SHP77 (cell line): ENCODE results near the gene GGT7.
"Not testable (repeated sequence)": the region's sequence is repeated elsewhere in the genome, so short reads cannot be mapped to it uniquely, and the experiment has no call there.

Source experiments
- DNase-seq, 2 experiments: peaks; one replicate each; lab custom pipeline; 2025; lab: John Stamatoyannopoulos, UW

The GGT7 gene

GRCh38 chr20:34883087-34883688 is 10.5 kb upstream of the GGT7 start:
- no peak for DNase-seq

GRCh38 chr20:34881689-34882088 is 9.0 kb upstream of the GGT7 start:
- DNase-seq, result no peak

GRCh38 chr20:34880971-34881370 is 8.3 kb upstream of the GGT7 start:
- not testable (repeated sequence) for DNase-seq

GRCh38 chr20:34880215-34880850 is 7.7 kb upstream of the GGT7 start:
- DNase-seq, result no peak

- DNase-seq, result peak in 1 of 2 experiments; percentile 69
Measured at GRCh38 chr20:34876406-34877282, 4.0 kb upstream of the GGT7 start, which contains the start of gene ACSS2. Gene ACSS2 (plus strand): TSS chr20:34876612. CDS start chr20:34876646, 34 bp downstream.

GRCh38 chr20:34875642-34876405 is 3.2 kb upstream of the GGT7 start:
- peak; percentile 96 to 97 for DNase-seq

- peak; percentile 84 to 85 for DNase-seq
Measured at GRCh38 chr20:34874094-34874654, 1.5 kb upstream of the GGT7 start.

- no peak for DNase-seq
Measured at GRCh38 chr20:34873583-34874093, 982 bp upstream of the GGT7 start.

GRCh38 chr20:34871966-34872621 is 562 bp downstream of the GGT7 start:
- no peak for DNase-seq

GRCh38 chr20:34871320-34871926 is 1.2 kb downstream of the GGT7 start:
- DNase-seq, result peak in 1 of 2 experiments; percentile 26

GRCh38 chr20:34864216-34864615 is 8.4 kb downstream of the GGT7 start:
- no peak for DNase-seq

- no peak for DNase-seq
Measured at GRCh38 chr20:34863421-34863965, 9.2 kb downstream of the GGT7 start.

GRCh38 chr20:34862724-34863123 is 9.9 kb downstream of the GGT7 start:
- DNase-seq, result no peak

GRCh38 chr20:34861386-34862084 is 11.1 kb downstream of the GGT7 start:
- DNase-seq, result no peak

- no peak for DNase-seq
Measured at GRCh38 chr20:34859826-34860545, 12.7 kb downstream of the GGT7 start.

- DNase-seq, result no peak
Measured at GRCh38 chr20:34859367-34859766, 13.3 kb downstream of the GGT7 start.

GRCh38 chr20:34852298-34852697 is 20.4 kb downstream of the GGT7 start:
- DNase-seq, result no peak

- no peak for DNase-seq
Measured at GRCh38 chr20:34850969-34851368, 21.7 kb downstream of the GGT7 start.

GRCh38 chr20:34849778-34850177 is 22.9 kb downstream of the GGT7 start:
- DNase-seq, result no peak
